ENCODE data around the gene CXorf65. TPM values are rescaled to one million over a fixed set of nuclear protein-coding genes. Genes with fewer than 3 reads are reported as not detected.

CXorf65 gene
- total RNA-seq, 4 donors from 2014 or later, result not detected

- WGBS, 2 donors (ENCODE audit: low coverage in 1 of 2), result 34% methylated on average over 2 of the region's 2 CpGs; no CpG with 5 or more reads in 1 of the 2 donors
- Histone ChIP-seq H3K9me3 (no peaks in the 10 kb centered on the region), H3K27me3 (no peaks in the 10 kb centered on the region), H3K4me1 (peaks cover 0 to 12% (median 0%) of the 10 kb centered on the region in 4 donors), H3K27ac (peak overlapping the region; percentile 84 to 89 (median 88)), H3K36me3 (no peaks in the 10 kb centered on the region), H3K4me3 (peak overlapping the region in 3 of 4 donors; percentile 54 to 71 (median 62))
- intact Hi-C loops (cut with DNase I; ENCODE audit: low total_unique reads) (no loop called here), in situ Hi-C loops (cut with MboI; ENCODE audit: low pct_ligation_motif_present in 1 of 4, low pct_unique_long_range_greater_than_20kb in 1 of 4, low sequenced_read_pairs in 3 of 4) (no loop called here)
- DNase-seq, result no peak
- TF ChIP-seq POLR2A (IDR thresholded peaks at IDR 0.05) (no peak), EP300 (IDR thresholded peaks at IDR 0.05; ENCODE audit: low read depth) (no peak), CTCF (IDR thresholded peaks at IDR 0.05) (no peak), POLR2AphosphoS5 (IDR thresholded peaks at IDR 0.05) (no peak)
Measured at GRCh38 chrX:71067089-71067488, 39.5 kb downstream of the CXorf65 start.

DNA sequence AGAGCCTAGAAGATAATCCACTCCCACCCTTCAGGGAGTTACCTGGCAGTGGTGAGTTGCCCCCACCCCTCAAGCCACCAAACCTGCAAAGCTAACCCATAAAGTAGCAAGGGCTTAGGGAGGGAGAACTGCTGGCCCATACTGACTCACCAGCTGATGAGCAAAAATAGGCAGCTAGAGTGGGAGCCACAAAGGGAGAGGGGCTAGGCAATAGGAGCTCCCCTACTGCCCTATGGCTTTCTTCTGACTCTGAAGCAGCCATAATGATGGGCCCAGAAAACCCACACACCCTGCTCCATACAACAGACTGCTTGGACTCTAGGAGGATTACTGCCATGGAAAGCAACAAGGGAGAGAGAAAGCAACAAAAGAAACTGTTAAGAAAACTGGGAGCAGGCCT is 46.4 kb downstream of the CXorf65 start:
- intact Hi-C loops (cut with DNase I; ENCODE audit: low total_unique reads), result no loop called here
- no peak for DNase-seq
- Histone ChIP-seq H3K4me1 (no peaks in the 10 kb centered on the region), H3K27me3 (no peaks in the 10 kb centered on the region), H3K27ac (no peak overlapping the region), H3K4me3 (no peak overlapping the region), H3K36me3 (no peaks in the 10 kb centered on the region), H3K9me3 (no peaks in the 10 kb centered on the region)
- TF ChIP-seq EP300 (IDR thresholded peaks at IDR 0.05; ENCODE audit: low read depth) (no peak), CTCF (IDR thresholded peaks at IDR 0.05) (no peak), POLR2AphosphoS5 (IDR thresholded peaks at IDR 0.05) (no peak), POLR2A (IDR thresholded peaks at IDR 0.05) (no peak)
- in situ Hi-C loops (cut with MboI; ENCODE audit: low pct_ligation_motif_present in 1 of 4, low pct_unique_long_range_greater_than_20kb in 1 of 4, low sequenced_read_pairs in 3 of 4), result no loop called here

GRCh38 chrX:71057848-71058530 is 48.6 kb downstream of the CXorf65 start:
- WGBS, 2 donors (ENCODE audit: low coverage in 1 of 2), result 50% methylated on average over 3 of the region's 3 CpGs; no CpG with 5 or more reads in 1 of the 2 donors
- Histone ChIP-seq H3K36me3 (no peaks in the 10 kb centered on the region), H3K9me3 (no peaks in the 10 kb centered on the region), H3K27ac (no peak overlapping the region), H3K4me3 (no peak overlapping the region), H3K4me1 (no peaks in the 10 kb centered on the region), H3K27me3 (no peaks in the 10 kb centered on the region)
- DNase-seq, result no peak
- TF ChIP-seq EP300 (IDR thresholded peaks at IDR 0.05; ENCODE audit: low read depth), result no peak
- no peak for TF ChIP-seq POLR2AphosphoS5 (IDR thresholded peaks at IDR 0.05)
- no peak for TF ChIP-seq POLR2A (IDR thresholded peaks at IDR 0.05)
- TF ChIP-seq CTCF (IDR thresholded peaks at IDR 0.05), result no peak
- in situ Hi-C loops (cut with MboI; ENCODE audit: low pct_ligation_motif_present in 1 of 4, low pct_unique_long_range_greater_than_20kb in 1 of 4, low sequenced_read_pairs in 3 of 4) (no loop called here), intact Hi-C loops (cut with DNase I; ENCODE audit: low total_unique reads) (no loop called here)

DNA sequence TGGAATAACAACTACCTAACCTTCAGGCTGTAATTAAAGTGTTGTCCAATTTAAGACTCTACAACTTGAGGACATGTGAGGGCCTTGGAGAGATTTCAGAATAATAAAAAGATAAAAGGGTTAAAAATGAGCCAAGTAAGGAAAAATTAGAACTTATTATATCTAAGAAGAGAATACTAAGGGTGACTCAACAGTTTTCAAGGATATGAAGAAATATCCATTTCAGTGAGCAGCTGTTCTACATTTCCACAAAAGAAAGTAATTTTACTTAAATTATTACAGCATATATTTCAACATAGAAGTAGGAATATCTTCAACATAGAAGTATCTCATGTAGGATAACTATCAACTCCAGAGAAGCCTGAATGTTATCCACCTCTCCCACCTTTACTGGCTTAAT is 49.7 kb downstream of the CXorf65 start:
- Histone ChIP-seq H3K9me3 (no peaks in the 10 kb centered on the region), H3K27me3 (no peaks in the 10 kb centered on the region), H3K27ac (no peak overlapping the region), H3K4me1 (no peaks in the 10 kb centered on the region), H3K4me3 (no peak overlapping the region), H3K36me3 (no peaks in the 10 kb centered on the region)
- intact Hi-C loops (cut with DNase I; ENCODE audit: low total_unique reads), result no loop called here
- in situ Hi-C loops (cut with MboI; ENCODE audit: low pct_ligation_motif_present in 1 of 4, low pct_unique_long_range_greater_than_20kb in 1 of 4, low sequenced_read_pairs in 3 of 4), result no loop called here
- TF ChIP-seq CTCF (IDR thresholded peaks at IDR 0.05) (no peak), POLR2A (IDR thresholded peaks at IDR 0.05) (no peak), EP300 (IDR thresholded peaks at IDR 0.05; ENCODE audit: low read depth) (no peak), POLR2AphosphoS5 (IDR thresholded peaks at IDR 0.05) (no peak)
- DNase-seq, result no peak

Small RNA genes lying within 50 kb of the gene (small RNA-seq; reads per million reads assigned to genes)
- 0 to 0.12 (median 0) reads per million in 4 donors for gene CXorf65

Other genes with a start within 250 kb of the CXorf65 start
- under 1 TPM in 2 of 4 donors, not detected in 2; 0.27 to 0.79 TPM for gene TEX11, start 198.0 kb downstream of the CXorf65 start, total RNA-seq
- gene SLC7A3, start 175.6 kb downstream of the CXorf65 start, total RNA-seq, result under 1 TPM in 1 of 4 donors, not detected in 3; 0.27 TPM
- 10 to 100 TPM; 16.8 to 69.5 (median 35.0) TPM for gene SNX12, start 38.4 kb downstream of the CXorf65 start, total RNA-seq
- 100 to 1,000 TPM in 1 of 4 donors, 10 to 100 TPM in 3; 23.3 to 152 (median 35.4) TPM for gene FOXO4, start 10.9 kb downstream of the CXorf65 start, total RNA-seq
- gene IL2RG, start 4.8 kb upstream of the CXorf65 start, total RNA-seq, result 100 to 1,000 TPM in 1 of 4 donors, 10 to 100 TPM in 2, 1 to 10 TPM in 1; 3.8 to 231 (median 44.0) TPM
- gene MED12, start 11.9 kb upstream of the CXorf65 start, total RNA-seq, result 10 to 100 TPM; 26.5 to 41.4 (median 40.0) TPM
- 1 to 10 TPM in 1 of 4 donors, under 1 TPM in 2, not detected in 1; 0.40 to 1.1 (median 0.64) TPM for gene NLGN3, start 38.1 kb upstream of the CXorf65 start, total RNA-seq
- gene GJB1, start 116.5 kb upstream of the CXorf65 start, total RNA-seq, result 10 to 100 TPM; 20.9 to 73.3 (median 48.3) TPM
- 10 to 100 TPM in 3 of 4 donors, 1 to 10 TPM in 1; 5.2 to 26.9 (median 13.4) TPM for gene ZMYM3, start 147.4 kb upstream of the CXorf65 start, total RNA-seq
- 100 to 1,000 TPM; 173 to 304 (median 187) TPM for gene NONO, start 176.9 kb upstream of the CXorf65 start, total RNA-seq
- gene ITGB1BP2, start 195.0 kb upstream of the CXorf65 start, total RNA-seq, result 1 to 10 TPM in 2 of 4 donors, not detected in 2; 2.9 to 6.8 TPM